Choroid plexus epithelial cell (primary cell): ENCODE data around the gene ALG12.

ENCODE experiments used
- DNase-seq: peaks from one replicate; pipeline ENCODE4 v3.0.0-alpha.2; 2010; ENCODE audit warnings: low read depth
- H3K4me3 ChIP-seq: 2 replicates; pipeline ENCODE4 v1.5.1; 2011; ENCODE audit warnings: low read depth, mild to moderate bottlenecking, control low read depth, low read length, moderate library complexity
- TF ChIP-seq, protein P1 (sequence below): conservative IDR thresholded peaks from 2 replicates; pipeline ENCODE4 v1.5.1; 2011; ENCODE audit warnings: low read depth, mild to moderate bottlenecking, control low read depth, inconsistent platforms, low read length, moderate library complexity

Gene ALG12

DNA sequence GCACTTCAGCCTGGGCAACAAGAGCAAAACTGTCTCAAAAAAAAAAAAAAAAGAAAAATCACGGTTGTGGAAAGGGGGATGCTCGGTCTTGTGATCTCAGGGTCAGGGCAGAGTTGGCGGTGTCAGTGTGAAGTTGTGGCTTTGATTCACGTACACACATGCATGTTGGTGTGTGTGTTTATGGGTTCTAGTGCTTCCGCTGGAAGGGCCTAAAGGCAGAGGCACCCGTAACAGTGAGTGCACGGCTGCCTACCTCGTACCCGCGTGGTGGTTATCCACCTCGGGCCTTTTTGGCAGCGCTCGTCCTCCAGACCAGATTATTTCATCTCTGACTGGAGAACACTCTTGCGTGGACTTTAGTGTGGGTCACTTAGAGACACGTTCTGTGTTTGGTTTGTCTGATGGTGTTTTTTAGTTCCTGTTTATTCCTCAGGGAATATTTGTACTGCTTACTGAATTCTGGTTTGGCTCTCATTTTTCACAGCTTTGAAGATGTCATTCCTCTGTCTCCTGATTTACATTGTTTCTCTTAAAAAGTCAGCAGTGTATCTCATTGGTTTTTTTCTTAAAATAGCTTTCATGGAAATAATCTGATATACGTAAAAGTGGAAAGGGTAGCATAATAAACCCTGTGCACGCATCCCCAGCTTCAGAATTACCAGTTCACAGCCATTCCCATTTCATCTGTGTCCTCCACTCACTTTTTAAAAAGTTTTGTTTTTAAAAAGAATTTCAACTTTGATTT, 49.0 kb downstream of the ALG12 start:
- no peak overlapping the region for H3K4me3 ChIP-seq
- TF ChIP-seq, protein P1, sequence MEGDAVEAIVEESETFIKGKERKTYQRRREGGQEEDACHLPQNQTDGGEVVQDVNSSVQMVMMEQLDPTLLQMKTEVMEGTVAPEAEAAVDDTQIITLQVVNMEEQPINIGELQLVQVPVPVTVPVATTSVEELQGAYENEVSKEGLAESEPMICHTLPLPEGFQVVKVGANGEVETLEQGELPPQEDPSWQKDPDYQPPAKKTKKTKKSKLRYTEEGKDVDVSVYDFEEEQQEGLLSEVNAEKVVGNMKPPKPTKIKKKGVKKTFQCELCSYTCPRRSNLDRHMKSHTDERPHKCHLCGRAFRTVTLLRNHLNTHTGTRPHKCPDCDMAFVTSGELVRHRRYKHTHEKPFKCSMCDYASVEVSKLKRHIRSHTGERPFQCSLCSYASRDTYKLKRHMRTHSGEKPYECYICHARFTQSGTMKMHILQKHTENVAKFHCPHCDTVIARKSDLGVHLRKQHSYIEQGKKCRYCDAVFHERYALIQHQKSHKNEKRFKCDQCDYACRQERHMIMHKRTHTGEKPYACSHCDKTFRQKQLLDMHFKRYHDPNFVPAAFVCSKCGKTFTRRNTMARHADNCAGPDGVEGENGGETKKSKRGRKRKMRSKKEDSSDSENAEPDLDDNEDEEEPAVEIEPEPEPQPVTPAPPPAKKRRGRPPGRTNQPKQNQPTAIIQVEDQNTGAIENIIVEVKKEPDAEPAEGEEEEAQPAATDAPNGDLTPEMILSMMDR, result no peak
- no peak for DNase-seq

DNA sequence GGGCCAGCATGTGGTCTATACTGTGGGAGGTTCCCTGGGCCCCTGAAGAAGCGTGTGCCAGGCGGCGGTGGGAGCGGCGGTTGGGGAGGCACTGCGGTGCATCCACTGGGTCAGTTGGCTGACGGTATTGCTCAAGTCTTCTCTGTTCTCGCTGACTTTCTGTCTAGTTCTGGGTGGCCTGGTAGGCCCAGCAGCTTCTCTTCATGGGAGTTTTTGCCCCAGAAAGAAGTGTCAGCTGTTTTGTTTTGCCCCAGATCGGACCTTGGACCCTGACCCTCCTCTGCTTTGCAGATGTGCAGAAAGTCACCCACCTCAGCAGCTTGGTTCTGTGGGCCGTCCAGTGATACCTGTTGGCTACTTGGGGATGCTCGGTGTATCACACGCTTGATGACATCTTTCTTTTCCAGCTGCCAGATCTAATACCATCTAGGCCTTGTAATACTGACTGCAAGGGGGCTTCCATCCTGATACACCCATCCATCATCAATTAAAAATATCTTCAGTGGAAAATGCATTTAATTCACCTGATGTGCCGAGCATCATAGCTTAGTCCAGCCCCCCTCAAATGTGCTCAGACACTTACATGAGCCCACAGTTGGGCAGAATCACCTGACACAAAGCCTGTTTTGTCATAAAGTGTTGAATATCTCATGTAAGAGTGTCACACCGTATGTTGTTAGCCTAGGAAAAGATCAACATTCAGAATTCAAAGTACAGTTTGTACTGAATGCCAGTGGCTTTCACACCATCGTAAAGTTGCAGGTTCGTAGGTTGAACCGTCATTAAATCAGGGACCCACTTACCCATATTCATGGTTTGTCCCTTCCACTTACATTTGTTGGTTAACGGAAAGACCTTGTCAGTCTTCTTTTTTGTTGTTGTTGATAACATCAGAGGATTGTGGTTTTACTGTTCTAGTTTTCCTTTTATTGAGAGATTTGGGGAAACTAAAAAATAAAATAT, 50.7 kb downstream of the ALG12 start:
- H3K4me3 ChIP-seq, result no peak overlapping the region
- TF ChIP-seq, protein P1, result no peak
- no peak for DNase-seq

DNA sequence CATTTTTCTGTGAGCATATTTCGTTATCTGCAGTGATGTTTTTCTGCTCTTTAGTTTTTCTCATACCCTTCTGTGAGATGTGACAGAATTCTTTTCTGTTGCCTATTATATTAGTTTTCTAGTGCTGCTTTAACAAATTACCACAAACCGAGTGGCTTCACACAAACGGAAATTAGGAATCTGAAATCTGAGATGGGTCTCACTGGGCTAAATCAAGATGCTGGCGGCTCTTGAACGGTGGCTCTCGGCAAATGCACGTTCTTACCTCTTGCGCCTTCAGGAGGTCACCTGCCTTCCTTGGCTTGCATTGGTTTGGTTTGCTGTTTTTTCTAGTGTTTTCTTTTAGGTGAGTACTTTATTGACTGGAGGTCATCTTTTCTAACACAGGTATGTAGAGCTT, 51.6 kb downstream of the ALG12 start:
- no peak overlapping the region for H3K4me3 ChIP-seq
- DNase-seq, result no peak
- TF ChIP-seq, protein P1, result no peak

DNA sequence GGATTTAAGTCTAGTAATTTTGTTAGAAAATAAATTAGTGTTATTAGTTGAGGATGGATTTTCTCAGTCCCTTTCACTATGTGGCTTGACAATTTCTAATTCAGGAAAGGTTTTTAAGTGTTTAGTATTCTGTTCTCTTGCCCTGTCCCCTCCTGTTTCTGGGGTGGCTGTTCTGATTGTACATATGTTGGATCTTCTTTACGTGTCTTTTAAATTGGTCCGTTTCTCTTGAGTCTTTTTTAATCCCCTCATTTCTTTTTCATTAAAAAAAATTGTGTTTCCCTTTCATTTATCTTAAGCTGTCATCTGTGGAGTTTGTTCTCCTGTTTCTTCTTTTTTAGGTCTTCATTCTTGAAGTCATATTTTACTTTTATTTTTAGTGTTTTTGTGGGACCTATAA, 52.1 kb downstream of the ALG12 start:
- TF ChIP-seq, protein P1, result no peak
- no peak for DNase-seq
- no peak overlapping the region for H3K4me3 ChIP-seq

DNA sequence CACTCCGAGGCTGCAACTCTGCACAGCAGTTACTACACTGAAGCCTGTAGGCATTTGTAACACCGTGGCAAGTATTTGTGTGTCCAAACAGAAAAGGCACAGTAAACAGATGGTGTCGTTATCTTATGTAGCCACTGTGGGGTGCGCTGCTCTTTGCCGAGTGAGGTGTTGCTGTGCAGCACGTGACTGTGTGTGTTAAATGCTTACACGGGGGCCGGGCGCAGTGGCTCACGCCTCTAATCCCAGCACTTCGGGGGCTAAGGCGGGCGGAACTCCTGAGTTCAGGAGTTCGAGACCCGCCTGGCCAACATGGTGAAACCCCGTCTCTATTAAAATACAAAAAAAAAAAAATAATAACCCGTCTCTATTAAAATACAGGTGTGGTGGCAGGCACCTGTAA, 53.1 kb downstream of the ALG12 start:
- TF ChIP-seq, protein P1, result no peak
- DNase-seq, result no peak
- no peak overlapping the region for H3K4me3 ChIP-seq

DNA sequence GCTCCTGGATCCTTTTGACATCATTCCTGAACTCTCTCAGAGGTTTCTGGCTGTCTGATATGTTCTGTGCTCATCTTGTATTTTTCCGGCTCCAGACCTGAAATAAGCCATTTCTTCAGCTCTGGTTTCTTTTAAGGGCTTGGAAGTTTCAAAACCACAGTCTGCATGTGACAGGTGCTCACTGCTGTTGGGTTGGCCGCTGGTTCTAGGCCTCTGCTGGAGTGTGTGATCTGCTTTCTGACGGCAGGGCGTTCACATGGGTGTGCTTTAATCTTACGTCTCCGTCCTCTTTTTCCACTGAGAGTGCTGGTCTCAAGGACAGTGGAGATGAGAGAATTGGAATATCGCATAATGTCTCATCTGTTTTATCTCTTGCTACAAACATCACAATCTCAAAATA, 54.3 kb downstream of the ALG12 start:
- no peak for DNase-seq
- TF ChIP-seq, protein P1, result no peak
- H3K4me3 ChIP-seq, result no peak overlapping the region
